GM12865 (cell line): ENCODE data around the gene ALG11.
"Not testable (repeated sequence)": the region's sequence is repeated elsewhere in the genome, so short reads cannot be mapped to it uniquely, and the experiment has no call there.

Experiments used
- DNase-seq: peaks from one replicate; pipeline ENCODE4 v3.0.0; 2010; ENCODE audit warnings: low read depth
- H3K4me3 ChIP-seq: 2 replicates; pipeline ENCODE4 v1.5.1; 2011; ENCODE audit warnings: mild to moderate bottlenecking, low read depth, low read length, control low read depth
- TF ChIP-seq, protein P1 (sequence below): IDR thresholded peaks from 2 replicates; pipeline ENCODE4 v1.5.1; 2011; ENCODE audit warnings: low read length, control low read depth, low read depth, inconsistent platforms; ENCODE audit not compliant: insufficient read depth; ENCODE audit errors: missing control alignments

ALG11 gene

DNA sequence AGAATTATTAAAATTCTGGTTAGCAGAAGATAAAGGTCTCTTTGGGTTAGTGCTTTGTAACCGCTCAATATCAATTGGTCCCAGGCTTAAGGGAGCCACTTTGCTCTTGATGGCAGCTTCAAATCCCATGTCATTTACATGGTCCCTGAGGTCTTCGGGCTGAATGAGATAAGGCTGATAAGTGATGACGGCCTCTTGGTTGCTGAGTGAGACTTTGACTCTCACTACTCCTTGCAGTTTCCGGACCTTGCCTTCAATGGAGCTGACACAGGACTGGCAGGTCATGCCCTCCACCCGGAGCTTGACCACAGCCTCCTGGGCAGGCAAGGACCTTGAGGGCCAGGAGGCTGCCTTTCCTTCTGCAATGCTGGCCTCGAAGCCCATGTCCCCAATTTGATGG is 37.7 kb upstream of the ALG11 start:
- DNase-seq: no peak
- H3K4me3 ChIP-seq: no peak overlapping the region
- TF ChIP-seq, protein P1, sequence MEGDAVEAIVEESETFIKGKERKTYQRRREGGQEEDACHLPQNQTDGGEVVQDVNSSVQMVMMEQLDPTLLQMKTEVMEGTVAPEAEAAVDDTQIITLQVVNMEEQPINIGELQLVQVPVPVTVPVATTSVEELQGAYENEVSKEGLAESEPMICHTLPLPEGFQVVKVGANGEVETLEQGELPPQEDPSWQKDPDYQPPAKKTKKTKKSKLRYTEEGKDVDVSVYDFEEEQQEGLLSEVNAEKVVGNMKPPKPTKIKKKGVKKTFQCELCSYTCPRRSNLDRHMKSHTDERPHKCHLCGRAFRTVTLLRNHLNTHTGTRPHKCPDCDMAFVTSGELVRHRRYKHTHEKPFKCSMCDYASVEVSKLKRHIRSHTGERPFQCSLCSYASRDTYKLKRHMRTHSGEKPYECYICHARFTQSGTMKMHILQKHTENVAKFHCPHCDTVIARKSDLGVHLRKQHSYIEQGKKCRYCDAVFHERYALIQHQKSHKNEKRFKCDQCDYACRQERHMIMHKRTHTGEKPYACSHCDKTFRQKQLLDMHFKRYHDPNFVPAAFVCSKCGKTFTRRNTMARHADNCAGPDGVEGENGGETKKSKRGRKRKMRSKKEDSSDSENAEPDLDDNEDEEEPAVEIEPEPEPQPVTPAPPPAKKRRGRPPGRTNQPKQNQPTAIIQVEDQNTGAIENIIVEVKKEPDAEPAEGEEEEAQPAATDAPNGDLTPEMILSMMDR: no peak

DNA sequence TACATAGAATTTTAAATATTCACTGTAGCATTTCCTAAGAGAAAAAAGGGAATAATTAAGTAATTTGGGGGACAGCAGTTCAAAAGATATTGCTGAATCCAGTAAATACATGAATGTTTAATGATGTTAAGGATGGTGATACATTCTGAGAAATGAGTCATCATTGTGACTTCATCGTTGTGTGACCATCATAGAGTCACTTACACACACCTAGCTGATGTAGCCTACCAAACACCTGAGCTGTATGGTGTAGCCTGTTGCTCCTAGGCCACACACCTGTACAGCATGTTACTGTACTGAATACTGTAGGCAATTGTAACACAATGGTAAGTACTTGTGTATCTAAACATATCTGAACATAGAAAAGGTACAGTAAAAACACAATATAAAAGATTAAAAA is 35.8 kb upstream of the ALG11 start:
- no peak overlapping the region for H3K4me3 ChIP-seq
- DNase-seq: no peak
- TF ChIP-seq, protein P1: no peak

DNA sequence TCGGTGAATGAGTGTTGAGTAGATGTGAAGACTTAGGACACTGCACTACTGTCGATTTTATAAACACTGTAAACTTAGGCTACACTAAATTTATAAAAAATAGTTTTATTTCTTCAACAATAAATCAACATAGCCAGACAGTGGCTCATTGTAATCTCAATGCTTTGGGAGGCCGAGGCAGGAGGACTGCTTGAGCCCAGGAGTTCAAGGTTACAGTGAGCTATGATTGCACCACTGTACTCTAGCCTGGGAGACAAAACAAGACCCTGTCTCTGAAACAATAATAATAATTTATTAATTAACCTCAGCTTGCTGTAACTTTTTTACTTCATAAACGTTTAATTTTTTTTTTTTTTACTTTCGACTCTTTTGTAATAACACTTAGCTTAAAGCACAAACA is 35.3 kb upstream of the ALG11 start:
- no peak overlapping the region for H3K4me3 ChIP-seq
- no peak for DNase-seq
- TF ChIP-seq, protein P1: no peak

- H3K4me3 ChIP-seq: no peak overlapping the region
- DNase-seq: no peak
- TF ChIP-seq, protein P1: no peak
Measured at GRCh38 chr13:51977625-51978024, 34.6 kb upstream of the ALG11 start.

- no peak for DNase-seq
Measured at GRCh38 chr13:51978796-51979556, 33.2 kb upstream of the ALG11 start.

DNA sequence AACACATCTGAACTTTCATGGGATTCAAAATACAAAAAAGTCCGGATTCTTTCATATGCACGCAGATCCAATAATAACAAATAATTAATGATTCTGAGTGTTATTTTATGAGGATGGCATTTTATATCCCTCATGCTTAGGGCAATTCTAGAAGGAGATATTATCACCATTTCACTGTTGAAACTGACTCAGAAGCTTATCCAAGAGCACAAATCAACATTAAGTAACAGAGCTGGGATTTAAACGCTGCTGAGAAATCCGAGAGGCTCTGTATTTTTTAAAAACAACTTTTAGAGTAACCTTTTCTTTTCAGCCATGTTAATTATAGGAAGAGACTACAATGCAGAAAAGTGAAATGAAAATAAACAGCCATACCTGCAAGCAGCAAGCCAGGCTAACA is 31.3 kb upstream of the ALG11 start:
- DNase-seq: no peak
- TF ChIP-seq, protein P1: no peak
- H3K4me3 ChIP-seq: no peak overlapping the region

More at GRCh38 chr13:51978796-51979556, 33.2 kb upstream of the ALG11 start:
- no peak overlapping the region for H3K4me3 ChIP-seq
- TF ChIP-seq, protein P1: no peak

GRCh38 chr13:51981355-51981754 is 30.8 kb upstream of the ALG11 start:
- no peak overlapping the region for H3K4me3 ChIP-seq
- DNase-seq: no peak
- TF ChIP-seq, protein P1: no peak

DNA sequence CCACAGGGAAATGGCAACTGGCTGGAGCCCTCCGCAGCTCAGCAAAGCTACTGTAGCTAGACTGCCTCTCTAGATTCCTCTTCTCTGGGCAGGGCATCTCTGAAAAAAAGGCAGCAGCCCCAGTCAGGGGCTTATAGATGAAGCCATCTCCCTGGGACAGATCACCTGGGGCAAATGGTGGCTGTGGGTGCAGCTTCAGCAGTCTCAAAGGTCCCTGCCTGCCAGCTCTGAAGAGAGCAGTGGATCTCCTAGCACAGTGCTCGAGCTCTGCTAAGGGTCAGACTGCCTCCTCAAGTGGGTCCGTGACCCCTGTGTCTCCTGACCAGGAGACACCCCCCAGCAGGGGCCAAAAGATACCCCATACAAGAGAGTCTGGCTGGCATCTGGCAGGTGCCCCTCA is 28.9 kb upstream of the ALG11 start:
- not testable (repeated sequence) for DNase-seq, H3K4me3 ChIP-seq

- H3K4me3 ChIP-seq, DNase-seq: not testable (repeated sequence)
Measured at GRCh38 chr13:51984904-51985303, 27.3 kb upstream of the ALG11 start.
